ENCODE measurements around the gene MTO1. TPM values are rescaled to one million over a fixed set of nuclear protein-coding genes. Genes with fewer than 3 reads are reported as not detected.
A peak's percentile ranks its signal among the peaks of the same experiment; 100 is the strongest.
"Not testable (repeated sequence)": the region's sequence is repeated elsewhere in the genome, so short reads cannot be mapped to it uniquely, and the experiment has no call there.

The MTO1 gene
- polyA plus RNA-seq, 3 donors, result 8.0 to 22.8 (median 14.4) TPM

- Mint-ChIP-seq H3K27ac (peak overlapping the region; percentile 23 to 89 (median 86)), H3K9me3 (peaks cover 0 to 2% (median 0%) of the 10 kb centered on the region in 7 donors), H3K27me3 (ENCODE audit: low read depth in 3 of 3) (peaks cover 0 to 3% (median 3%) of the 10 kb centered on the region in 3 donors), H3K4me1 (peaks cover 45% of the 10 kb centered on the region), H3K4me3 (peak overlapping the region in 1 of 2 donors; percentile 60), H3K36me3 (peaks cover 53 to 66% of the 10 kb centered on the region in 2 donors)
- peaks cover 38 to 51% of the 10 kb centered on the region in 2 donors for H3K4me1 ChIP-seq (ENCODE audit: control insufficient read depth in 1 of 2, insufficient read depth in 2 of 2, low read length in 2 of 2)
- H2AFZ ChIP-seq (ENCODE audit: insufficient read depth, low read depth, low read length, poor library complexity, severe bottlenecking), result no peak overlapping the region
- peak overlapping the region in 1 of 2 donors; percentile 44 for H3K27ac ChIP-seq (ENCODE audit: low read depth in 1 of 2, low read length in 2 of 2)
- H3K79me2 ChIP-seq (ENCODE audit: insufficient read depth, low read length), result peaks cover 50% of the 10 kb centered on the region
- peak overlapping the region in 2 of 3 experiments; percentile 7 to 44 for H3K4me3 ChIP-seq (replicated peaks in 1 of 3; ENCODE audit: low read depth in 2 of 3, low read length in 3 of 3)
- WGBS (ENCODE audit: insufficient coverage), result 14% methylated on average over 1 of the region's 4 CpGs
- H3K4me2 ChIP-seq (replicated peaks; ENCODE audit: extremely low read depth, low read length, poor library complexity, severe bottlenecking), result peak overlapping the region; percentile 35
- no peaks in the 10 kb centered on the region for H3K9me3 ChIP-seq (replicated peaks in 1 of 2; ENCODE audit: control insufficient read depth in 1 of 2, insufficient read depth in 1 of 2, low read length in 2 of 2)
- no peak for TF ChIP-seq CTCF (IDR thresholded peaks at IDR 0.05)
- H3K27me3 ChIP-seq (ENCODE audit: control insufficient read depth in 2 of 2, insufficient read depth in 2 of 2, low read length in 2 of 2), result no peaks in the 10 kb centered on the region
- intact Hi-C loops (cut with micrococcal nuclease), result loop anchor here (5.0 to 10.0 kb wide), 2 partner anchors 52 to 95 kb away; partner anchors contain the start of gene MTO1 (in 1 of the 2)
- H3K36me3 ChIP-seq (replicated peaks in 1 of 2; ENCODE audit: control insufficient read depth in 1 of 2, insufficient read depth in 2 of 2, low read length in 2 of 2), result peaks cover 49 to 59% of the 10 kb centered on the region in 2 donors
- peaks cover 80% of the 10 kb centered on the region for H4K20me1 ChIP-seq (ENCODE audit: insufficient read depth, low read length)
- no peak for DNase-seq
- H3K9ac ChIP-seq (ENCODE audit: insufficient read depth, low read length, poor library complexity, severe bottlenecking), result peak overlapping the region; percentile 4
Observed at GRCh38 chr6:73516514-73517489, 55.3 kb downstream of the MTO1 start.

- peaks cover 49 to 59% of the 10 kb centered on the region in 2 donors for H3K36me3 ChIP-seq (replicated peaks in 1 of 2; ENCODE audit: control insufficient read depth in 1 of 2, insufficient read depth in 2 of 2, low read length in 2 of 2)
- H3K4me1 ChIP-seq (ENCODE audit: control insufficient read depth in 1 of 2, insufficient read depth in 2 of 2, low read length in 2 of 2), result peaks cover 53 to 64% of the 10 kb centered on the region in 2 donors
- DNase-seq; H3K9me3 Mint-ChIP-seq; H3K27me3 Mint-ChIP-seq (ENCODE audit: low read depth in 3 of 3); H3K9me3 ChIP-seq (replicated peaks in 1 of 2; ENCODE audit: control insufficient read depth in 1 of 2, insufficient read depth in 1 of 2, low read length in 2 of 2); H3K27me3 ChIP-seq (ENCODE audit: control insufficient read depth in 2 of 2, insufficient read depth in 2 of 2, low read length in 2 of 2); H2AFZ ChIP-seq (ENCODE audit: insufficient read depth, low read depth, low read length, poor library complexity, severe bottlenecking); H3K9ac ChIP-seq (ENCODE audit: insufficient read depth, low read length, poor library complexity, severe bottlenecking): not testable (repeated sequence)
- H3K27ac ChIP-seq (ENCODE audit: low read depth in 1 of 2, low read length in 2 of 2), result peak overlapping the region; percentile 56 to 99
- H3K36me3 Mint-ChIP-seq, result peaks cover 50 to 60% of the 10 kb centered on the region in 2 donors
- 65% methylated on average over 2 of the region's 19 CpGs for WGBS (ENCODE audit: insufficient coverage)
- H3K79me2 ChIP-seq (ENCODE audit: insufficient read depth, low read length), result peaks cover 62% of the 10 kb centered on the region
- H4K20me1 ChIP-seq (ENCODE audit: insufficient read depth, low read length), result peaks cover 74% of the 10 kb centered on the region
- H3K4me3 Mint-ChIP-seq, result peak overlapping the region; percentile 69 to 95
- H3K4me1 Mint-ChIP-seq, result peaks cover 56% of the 10 kb centered on the region
- H3K4me3 ChIP-seq (replicated peaks in 1 of 3; ENCODE audit: low read depth in 2 of 3, low read length in 3 of 3), result peak overlapping the region in 2 of 3 experiments; percentile 50 to 98
- peak overlapping the region; percentile 77 for H3K4me2 ChIP-seq (replicated peaks; ENCODE audit: extremely low read depth, low read length, poor library complexity, severe bottlenecking)
- H3K27ac Mint-ChIP-seq, result peak overlapping the region; percentile 86 to 100 (median 99)
- intact Hi-C loops (cut with micrococcal nuclease), result loop anchor here (5.0 to 10.0 kb wide), 2 partner anchors 54 to 94 kb away; partner anchors contain the start of gene MTO1 (in 1 of the 2)
Observed at GRCh38 chr6:73518100-73518981, 56.8 kb downstream of the MTO1 start.

- Histone ChIP-seq H3K27ac (ENCODE audit: low read depth in 1 of 2, low read length in 2 of 2) (peak overlapping the region; percentile 99 to 100), H3K9ac (ENCODE audit: insufficient read depth, low read length, poor library complexity, severe bottlenecking) (peak overlapping the region; percentile 98), H4K20me1 (ENCODE audit: insufficient read depth, low read length) (peaks cover 65% of the 10 kb centered on the region), H3K4me3 (replicated peaks in 1 of 3; ENCODE audit: low read depth in 2 of 3, low read length in 3 of 3) (peak overlapping the region; percentile 50 to 99 (median 98)), H3K36me3 (replicated peaks in 1 of 2; ENCODE audit: control insufficient read depth in 1 of 2, insufficient read depth in 2 of 2, low read length in 2 of 2) (peaks cover 49 to 58% of the 10 kb centered on the region in 2 donors), H3K4me1 (ENCODE audit: control insufficient read depth in 1 of 2, insufficient read depth in 2 of 2, low read length in 2 of 2) (peaks cover 57 to 71% of the 10 kb centered on the region in 2 donors), H3K79me2 (ENCODE audit: insufficient read depth, low read length) (peaks cover 66% of the 10 kb centered on the region), H3K4me2 (replicated peaks; ENCODE audit: extremely low read depth, low read length, poor library complexity, severe bottlenecking) (peak overlapping the region; percentile 77)
- peaks cover 60% of the 10 kb centered on the region for H3K4me1 Mint-ChIP-seq
- peaks cover 49 to 59% of the 10 kb centered on the region in 2 donors for H3K36me3 Mint-ChIP-seq
- H3K9me3 ChIP-seq (replicated peaks in 1 of 2; ENCODE audit: control insufficient read depth in 1 of 2, insufficient read depth in 1 of 2, low read length in 2 of 2); H3K27me3 ChIP-seq (ENCODE audit: control insufficient read depth in 2 of 2, insufficient read depth in 2 of 2, low read length in 2 of 2); H3K27me3 Mint-ChIP-seq (ENCODE audit: low read depth in 3 of 3); H2AFZ ChIP-seq (ENCODE audit: insufficient read depth, low read depth, low read length, poor library complexity, severe bottlenecking); DNase-seq; H3K9me3 Mint-ChIP-seq: not testable (repeated sequence)
- 0% methylated on average over 2 of the region's 8 CpGs for WGBS (ENCODE audit: insufficient coverage)
- intact Hi-C loops (cut with micrococcal nuclease), result loop anchor here (5.0 to 10.0 kb wide), 2 partner anchors 54 to 93 kb away; partner anchors contain the start of gene MTO1 (in 1 of the 2)
- peak overlapping the region; percentile 95 to 96 for H3K4me3 Mint-ChIP-seq
- peak overlapping the region; percentile 96 to 100 (median 99) for H3K27ac Mint-ChIP-seq
Observed at GRCh38 chr6:73518982-73519881, 57.7 kb downstream of the MTO1 start.
